IMR-90 (cell line): ENCODE data around the gene LDLRAD3. TPM values are rescaled to one million over a fixed set of nuclear protein-coding genes. Genes with fewer than 3 reads are reported as not detected.
A peak's percentile ranks its signal among the peaks of the same experiment; 100 is the strongest.

Experiments
- ATAC-seq: fragments of 200-7000 bp; cut with Tn5 transposase; 2 replicates; pipeline ENCODE4 v1.9.1; 2020; ENCODE audit warnings: low read depth, mild to moderate bottlenecking, moderate library complexity
- BruUV-seq: library from RNA; stranded (reverse); fragments of 400-500 nt; replicated peaks from 2 replicates; lab custom pipeline; 2021; lab: Mats Ljungman, UMichigan
- CTCF ChIA-PET: fragments of 300-600 bp; formaldehyde crosslinking; extraction: SDS; loops from one replicate; lab custom pipeline; 2021; ENCODE audit warnings: antibody characterized with exemption; lab: Yijun Ruan, JAX
- POLR2A ChIA-PET: fragments of 300-600 bp; sonication (Branson Sonifier 250); formaldehyde crosslinking; loops from one replicate; lab custom pipeline; 2022; ENCODE audit warnings: antibody characterized with exemption; ENCODE audit not compliant: unreplicated experiment; lab: Charles Lee
- DNase-seq: peaks from one replicate; pipeline ENCODE4 v3.0.0; 2013
- H2AFZ ChIP-seq: replicated peaks from 2 replicates; pipeline ENCODE3; 2013; ENCODE audit warnings: low read length, mild to moderate bottlenecking; ENCODE audit not compliant: poor library complexity
- H2AK5ac ChIP-seq: 2 replicates; pipeline ENCODE4 v1.6.1; 2013; ENCODE audit warnings: low read depth, low read length, inconsistent platforms
- H2AK9ac ChIP-seq: replicated peaks from 2 replicates; pipeline ENCODE3; 2013; ENCODE audit warnings: mild to moderate bottlenecking, low read depth, low read length, moderate library complexity; ENCODE audit not compliant: poor library complexity
- H2BK120ac ChIP-seq: 2 replicates; pipeline ENCODE4 v1.6.1; 2013; ENCODE audit warnings: low read depth, low read length, inconsistent platforms
- H2BK15ac ChIP-seq: 3 replicates; pipeline ENCODE4 v1.6.1; 2013; ENCODE audit warnings: low read depth, low read length, inconsistent platforms
- H2BK20ac ChIP-seq: 2 replicates; pipeline ENCODE4 v1.6.1; 2013; ENCODE audit warnings: low read depth, mild to moderate bottlenecking, inconsistent platforms, low read length, moderate library complexity
- H2BK5ac ChIP-seq: 2 replicates; pipeline ENCODE4 v1.6.1; 2013; ENCODE audit warnings: mild to moderate bottlenecking, low read depth, low read length, inconsistent platforms; ENCODE audit not compliant: poor library complexity, severe bottlenecking
- H3K14ac ChIP-seq: replicated peaks from 2 replicates; pipeline ENCODE4 v1.6.1; 2013; ENCODE audit warnings: low read depth, low read length, inconsistent platforms
- H3K18ac ChIP-seq: 2 replicates; pipeline ENCODE4 v1.6.1; 2013; ENCODE audit warnings: low read depth, low read length, control low read depth
- H3K23ac ChIP-seq: 2 replicates; pipeline ENCODE4 v1.6.1; 2013; ENCODE audit warnings: low read depth, low read length, inconsistent platforms
- H3K27ac ChIP-seq: 2 replicates; pipeline ENCODE4 v1.5.1; 2013; ENCODE audit warnings: mild to moderate bottlenecking, control low read depth, low read length; ENCODE audit not compliant: insufficient read depth
- H3K27me3 ChIP-seq: 2 replicates; pipeline ENCODE4 v1.6.1; 2013; ENCODE audit warnings: low read length; ENCODE audit not compliant: control insufficient read depth, insufficient read depth
- H3K36me3 ChIP-seq: 2 replicates; pipeline ENCODE4 v1.6.1; 2013; ENCODE audit warnings: low read length, mixed read lengths; ENCODE audit not compliant: control insufficient read depth, insufficient read depth
- H3K4ac ChIP-seq: 2 replicates; pipeline ENCODE4 v1.6.1; 2013; ENCODE audit warnings: low read depth, low read length, inconsistent platforms
- H3K4me1 ChIP-seq: 2 replicates; pipeline ENCODE4 v1.6.1; 2013; ENCODE audit warnings: low read length, mixed read lengths; ENCODE audit not compliant: control insufficient read depth, insufficient read depth
- H3K4me2 ChIP-seq: 2 replicates; pipeline ENCODE4 v1.6.1; 2013; ENCODE audit warnings: low read depth, mild to moderate bottlenecking, control low read depth, low read length, moderate library complexity
- H3K4me3 ChIP-seq: 2 replicates; pipeline ENCODE4 v1.5.1; 2013; ENCODE audit warnings: low read depth, mild to moderate bottlenecking, control low read depth, low read length, moderate library complexity; ENCODE audit not compliant: insufficient read depth
- H3K56ac ChIP-seq: 2 replicates; pipeline ENCODE4 v1.6.1; 2013; ENCODE audit warnings: low read length, inconsistent platforms; ENCODE audit not compliant: insufficient read depth; ENCODE audit errors: extremely low read depth
- H3K79me1 ChIP-seq, 2 experiments: 2 replicates each; pipeline ENCODE4 v1.6.1; 2013; ENCODE audit warnings: low read length in 2 of 2, inconsistent platforms in 1 of 2, low read depth in 1 of 2
- H3K9ac ChIP-seq: 2 replicates; pipeline ENCODE4 v1.6.1; 2013; ENCODE audit warnings: low read depth, low read length, control low read depth
- H3K9me1 ChIP-seq: 2 replicates; pipeline ENCODE4 v1.6.1; 2013; ENCODE audit warnings: low read length, inconsistent platforms; ENCODE audit not compliant: insufficient read depth
- H3K9me3 ChIP-seq: 2 replicates; pipeline ENCODE4 v1.6.1; 2013; ENCODE audit warnings: low read length; ENCODE audit not compliant: control insufficient read depth, insufficient read depth
- H4K20me1 ChIP-seq: 2 replicates; pipeline ENCODE4 v1.6.1; 2013; ENCODE audit warnings: low read length, inconsistent platforms; ENCODE audit not compliant: insufficient read depth
- H4K5ac ChIP-seq: 2 replicates; pipeline ENCODE4 v1.6.1; 2013; ENCODE audit warnings: mild to moderate bottlenecking, low read depth, low read length, control low read depth
- H4K8ac ChIP-seq, 2 experiments: 2 replicates each; pipeline ENCODE4 v1.6.1; 2013; ENCODE audit warnings: low read depth in 2 of 2, low read length in 2 of 2, control low read depth in 1 of 2, inconsistent platforms in 1 of 2
- H4K91ac ChIP-seq: 2 replicates; pipeline ENCODE4 v1.6.1; 2013; ENCODE audit warnings: low read depth, low read length, inconsistent platforms; ENCODE audit not compliant: insufficient read depth
- BHLHE40 ChIP-seq: fragments of 150-350 bp; IDR thresholded peaks from 2 replicates; pipeline ENCODE4 v1.6.1; 2016; ENCODE audit warnings: mild to moderate bottlenecking, low read depth, low read length
- CEBPB ChIP-seq: IDR thresholded peaks from 2 replicates; pipeline ENCODE4 v1.6.1; 2012; ENCODE audit warnings: low read depth, low read length, improper control_type of control experiment
- CHD1 ChIP-seq: IDR thresholded peaks from 2 replicates; pipeline ENCODE4 v1.6.1; 2012; ENCODE audit warnings: low read depth, low read length, improper control_type of control experiment
- CTCF ChIP-seq: conservative IDR thresholded peaks from 2 replicates; pipeline ENCODE4 v1.5.1; 2012; ENCODE audit warnings: mild to moderate bottlenecking, low read depth, low read length, improper control_type of control experiment
- ELK1 ChIP-seq: fragments of 150-350 bp; IDR thresholded peaks from 2 replicates; pipeline ENCODE4 v1.6.1; 2016; ENCODE audit warnings: low read depth, mild to moderate bottlenecking, low read length, moderate library complexity, borderline replicate concordance
- FOS ChIP-seq: fragments of 150-350 bp; IDR thresholded peaks from 2 replicates; pipeline ENCODE4 v1.6.1; 2016; ENCODE audit warnings: low read depth, low read length
- MAFK ChIP-seq: IDR thresholded peaks from 2 replicates; pipeline ENCODE4 v1.6.1; 2012; ENCODE audit warnings: low read depth, low read length, improper control_type of control experiment
- MAZ ChIP-seq: IDR thresholded peaks from 2 replicates; pipeline ENCODE4 v1.6.1; 2012; ENCODE audit warnings: low read depth, mild to moderate bottlenecking, low read length, improper control_type of control experiment, moderate library complexity, borderline replicate concordance
- MXI1 ChIP-seq: IDR thresholded peaks from 2 replicates; pipeline ENCODE4 v1.6.1; 2012; ENCODE audit warnings: low read depth, mild to moderate bottlenecking, low read length, moderate library complexity, borderline replicate concordance
- NFE2L2 ChIP-seq: fragments of 150-350 bp; IDR thresholded peaks from 2 replicates; pipeline ENCODE4 v1.6.1; 2016; ENCODE audit warnings: low read depth, mild to moderate bottlenecking, low read length
- POLR2A ChIP-seq: IDR thresholded peaks from 2 replicates; pipeline ENCODE4 v1.6.1; 2012; ENCODE audit warnings: mild to moderate bottlenecking, low read depth, low read length
- RAD21 ChIP-seq: IDR thresholded peaks from 2 replicates; pipeline ENCODE4 v1.6.1; 2012; ENCODE audit warnings: low read length, improper control_type of control experiment
- RCOR1 ChIP-seq: IDR thresholded peaks from 2 replicates; pipeline ENCODE4 v1.6.1; 2012; ENCODE audit warnings: mild to moderate bottlenecking, low read length, improper control_type of control experiment; ENCODE audit not compliant: insufficient replicate concordance
- RFX5 ChIP-seq: IDR thresholded peaks from 2 replicates; pipeline ENCODE4 v1.8.0; 2012; ENCODE audit warnings: low read depth, mild to moderate bottlenecking, low read length, moderate library complexity
- SMC3 ChIP-seq: fragments of 150-350 bp; IDR thresholded peaks from 2 replicates; pipeline ENCODE4 v1.6.1; 2016; ENCODE audit warnings: low read depth, mild to moderate bottlenecking, antibody characterized with exemption, low read length, moderate library complexity
- USF2 ChIP-seq: fragments of 150-350 bp; IDR thresholded peaks from 2 replicates; pipeline ENCODE4 v1.6.1; 2017; ENCODE audit warnings: mild to moderate bottlenecking, antibody characterized with exemption, low read length, low read depth
- WGBS, 2 experiments: methylation state at CpG; one replicate each; pipeline versions ENCODE4 v1.1.5 to v1.1.7; 2013; ENCODE audit warnings: missing lambda C conversion rate in 2 of 2; ENCODE audit not compliant: insufficient read length in 1 of 2; ENCODE audit errors: extremely low coverage in 2 of 2; 5-methylcytosine and 5-hydroxymethylcytosine counted together
- dilution Hi-C: fragments of 300-500 bp; cut with HindIII; formaldehyde crosslinking; loops from one replicate; pipeline ENCODE4 v1.14.3; 2018; ENCODE audit warnings: low sequenced_read_pairs; ENCODE audit not compliant: unreplicated experiment
- in situ Hi-C: fragments of 300-500 bp; cut with MboI; formaldehyde crosslinking; loops from 3 replicates; pipeline ENCODE4 v1.14.3; 2019; ENCODE audit warnings: low sequenced_read_pairs, inconsistent platforms, mixed read lengths
- intact Hi-C: fragments of 100-400 bp; cut with micrococcal nuclease; formaldehyde crosslinking; loops from 2 replicates; pipeline ENCODE4 v1.10.0; 2022
- polyA plus RNA-seq, 3 experiments: library from polyadenylated mRNA; depleted of rRNA; stranded (reverse); fragments of >200 nt; gene quantifications; 2 replicates each; pipeline ENCODE4 v1.2.3, GENCODE V29; 2012; ENCODE audit warnings: low replicate concordance in 1 of 3
- total RNA-seq: library from RNA; depleted of rRNA; stranded (reverse); fragments of >200 nt; gene quantifications from 2 replicates; pipeline ENCODE4 v1.2.3, GENCODE V29; 2012

Gene LDLRAD3
- total and polyA plus RNA-seq, 2 of the 4 experiments (the other 2 are of a cell fraction): 2.7 to 6.4 TPM

GRCh38 chr11:36132940-36133339 is 189.1 kb downstream of the LDLRAD3 start:
- intact Hi-C loops: loop anchor here (5.0 to 10.0 kb wide), 2 partner anchors 191 to 638 kb away; partner anchors contain the start of gene LDLRAD3
- TF ChIP-seq RCOR1 (no peak), CEBPB (no peak), SMC3 (no peak), MXI1 (no peak), FOS (no peak), BHLHE40 (no peak), RFX5 (no peak), CHD1 (no peak), USF2 (no peak), POLR2A (no peak), RAD21 (no peak), CTCF (no peak), ELK1 (no peak), NFE2L2 (no peak), MAZ (no peak), MAFK (no peak)
- H3K9me3 ChIP-seq: no peaks in the 10 kb centered on the region

More at GRCh38 chr11:36132940-36133339, 189.1 kb downstream of the LDLRAD3 start:
- Histone ChIP-seq H3K56ac (no peak overlapping the region), H3K9ac (no peak overlapping the region), H2AK9ac (no peak overlapping the region), H3K27ac (no peak overlapping the region), H3K23ac (no peak overlapping the region), H3K27me3 (no peaks in the 10 kb centered on the region), H2BK120ac (peak overlapping the region; percentile 35; the same call in 1 of the 2 replicates), H2BK20ac (peak overlapping the region; percentile 32; the same call in 1 of the 2 replicates), H3K9me1 (peaks cover 9% of the 10 kb centered on the region; the same call in 1 of the 2 replicates), H3K4ac (no peak overlapping the region), H2BK15ac (no peak overlapping the region), H3K36me3 (no peaks in the 10 kb centered on the region), H4K8ac (no peak overlapping the region), H2AFZ (no peak overlapping the region), H3K4me1 (peaks cover 2% of the 10 kb centered on the region), H2AK5ac (no peak overlapping the region; the same call in 1 of the 2 replicates), H3K18ac (no peak overlapping the region), H3K4me2 (no peak overlapping the region), H2BK5ac (no peak overlapping the region), H4K20me1 (no peaks in the 10 kb centered on the region; the same call in 1 of the 2 replicates), H4K5ac (no peak overlapping the region), H3K14ac (peak overlapping the region; percentile 63; the same call in 1 of the 2 replicates), H3K4me3 (no peak overlapping the region), H3K79me1 (no peaks in the 10 kb centered on the region; a peak in 1 of 4 replicates), H4K91ac (no peak overlapping the region)
- dilution Hi-C loops (no loop called here), in situ Hi-C loops (loop anchor here (10.0 kb wide), 1 partner anchor 518 kb away; the partner anchor contains the start of gene FJX1)
- no TSS peak for BruUV-seq
- ChIA-PET CTCF (interaction anchor here (0.6 to 3.6 kb wide), 3 partner anchors 17 to 311 kb away, joined by 4 to 28 read pairs (median 10); no protein-coding TSS in a partner anchor), POLR2A (interaction anchor here (0.6 kb wide), 1 partner anchor 8 kb away, joined by 6 read pairs; no protein-coding TSS in a partner anchor)
- DNase-seq: peak; percentile 41
- no peak for ATAC-seq
- WGBS, 2 experiments: no CpG with 5 or more reads among the region's 1 CpG
